SK-N-SH (cell line): ENCODE results near the gene ABAT. TPM values are rescaled to one million over a fixed set of nuclear protein-coding genes. Genes with fewer than 3 reads are reported as not detected.

Experiments
- CTCF ChIA-PET: fragments of 300-600, 350-600 bp; formaldehyde crosslinking; extraction: SDS; loops from one replicate; lab custom pipeline; 2021; lab: Yijun Ruan, JAX
- POLR2A ChIA-PET: fragments of 350-600 bp; sonication (Branson Sonifier 250); formaldehyde crosslinking; extraction: SDS; loops from one replicate; lab custom pipeline; 2020; ENCODE audit warnings: antibody characterized with exemption, inconsistent platforms; lab: Yijun Ruan, JAX
- DNase-seq: peaks from one replicate; pipeline ENCODE4 v3.0.0; 2012
- H2AFZ ChIP-seq: fragments of 200-600 bp; sonication (generic); 2 replicates; pipeline ENCODE4 v1.8.1; 2016; ENCODE audit warnings: antibody characterized with exemption, mild to moderate bottlenecking, low read depth
- H3F3A ChIP-seq: fragments of 200-600 bp; sonication (generic); replicated peaks from 2 replicates; pipeline ENCODE3; 2016; ENCODE audit warnings: antibody characterized with exemption, mild to moderate bottlenecking; ENCODE audit not compliant: insufficient read depth
- H3K27ac ChIP-seq, 2 experiments: fragments of 200-500 bp in 1 of 2; fragments of 200-600 bp in 1 of 2; sonication (Bioruptor generic) in 1 of 2; sonication (generic), shearing (Covaris generic) in 1 of 2; 2 replicates each; pipeline versions ENCODE4 v1.5.1 to v1.6.1; 2014 to 2016; ENCODE audit warnings: low read depth in 2 of 2, inconsistent platforms in 1 of 2, low read length in 1 of 2, mild to moderate bottlenecking in 1 of 2, mixed read lengths in 1 of 2
- H3K27me3 ChIP-seq: fragments of 200-600 bp; sonication (generic), shearing (Covaris generic); 2 replicates; pipeline ENCODE4 v1.6.1; 2016; ENCODE audit warnings: mixed run types; ENCODE audit not compliant: insufficient read depth
- H3K36me3 ChIP-seq, 2 experiments: fragments of 200-500 bp in 1 of 2; fragments of 200-600 bp in 1 of 2; sonication (Bioruptor generic) in 1 of 2; sonication (generic) in 1 of 2; replicated peaks in 1 of 2; 2 replicates each; pipeline versions ENCODE3 to v1.5.1; 2014 to 2016; ENCODE audit warnings: low read length in 1 of 2, mild to moderate bottlenecking in 1 of 2; ENCODE audit not compliant: insufficient read depth in 2 of 2, control insufficient read depth in 1 of 2
- H3K4me1 ChIP-seq, 2 experiments: fragments of 200-500 bp in 1 of 2; fragments of 200-600 bp in 1 of 2; sonication (Bioruptor generic) in 1 of 2; sonication (generic), shearing (Covaris generic) in 1 of 2; 2 replicates each; pipeline versions ENCODE4 v1.5.1 to v1.6.1; 2014 to 2016; ENCODE audit warnings: low read depth in 1 of 2, low read length in 1 of 2, mixed run types in 1 of 2; ENCODE audit not compliant: insufficient read depth in 2 of 2, control insufficient read depth in 1 of 2
- H3K4me2 ChIP-seq: fragments of 200-600 bp; sonication (generic), shearing (Covaris generic); 2 replicates; pipeline ENCODE4 v1.6.1; 2017; ENCODE audit warnings: mixed run types
- H3K4me3 ChIP-seq, 2 experiments: fragments of 200-500 bp in 1 of 2; fragments of 200-600 bp in 1 of 2; sonication (Bioruptor generic) in 1 of 2; sonication (generic), shearing (Covaris generic) in 1 of 2; 2 replicates each; pipeline versions ENCODE4 v1.5.1 to v1.8.1; 2014 to 2016; ENCODE audit warnings: low read depth in 2 of 2, inconsistent platforms in 1 of 2, low read length in 1 of 2, mild to moderate bottlenecking in 1 of 2, mixed read lengths in 1 of 2, moderate library complexity in 1 of 2
- H3K79me2 ChIP-seq: fragments of 200-600 bp; sonication (generic); 2 replicates; pipeline ENCODE4 v1.8.1; 2017; ENCODE audit warnings: mild to moderate bottlenecking; ENCODE audit not compliant: insufficient read depth
- H3K9ac ChIP-seq: fragments of 200-600 bp; sonication (generic); 2 replicates; pipeline ENCODE4 v1.6.1; 2017; ENCODE audit warnings: mixed run types
- H3K9me2 ChIP-seq: fragments of 200-600 bp; sonication (generic); 2 replicates; pipeline ENCODE4 v1.6.1; 2017; ENCODE audit warnings: mixed run types
- H3K9me3 ChIP-seq: fragments of 200-600 bp; sonication (generic); 2 replicates; pipeline ENCODE4 v1.6.1; 2017; ENCODE audit warnings: mixed run types, mild to moderate bottlenecking, moderate library complexity
- H4K20me1 ChIP-seq: fragments of 200-600 bp; sonication (generic); 2 replicates; pipeline ENCODE4 v1.6.1; 2017; ENCODE audit warnings: mild to moderate bottlenecking, mixed run types; ENCODE audit not compliant: insufficient read depth
- EZH2phosphoT487 ChIP-seq: fragments of 200-600 bp; sonication (generic); IDR thresholded peaks from 2 replicates; pipeline ENCODE4 v1.6.1; 2017; ENCODE audit warnings: low read depth, mixed run types, mild to moderate bottlenecking, antibody characterized with exemption, moderate library complexity, borderline replicate concordance
- FOSL2 ChIP-seq: IDR thresholded peaks from 2 replicates; pipeline ENCODE4 v1.4.0; 2012; ENCODE audit warnings: low read depth, mild to moderate bottlenecking, moderate library complexity, borderline replicate concordance
- FOXJ3 ChIP-seq: sonication (generic); formaldehyde crosslinking; IDR thresholded peaks from 2 replicates; pipeline ENCODE4 v1.5.1; 2020; ENCODE audit warnings: mild to moderate bottlenecking, missing genetic modification reagents
- GABPA ChIP-seq: IDR thresholded peaks from 2 replicates; pipeline ENCODE4 v1.4.0; 2012; ENCODE audit warnings: low read depth, mild to moderate bottlenecking
- NFIC ChIP-seq: IDR thresholded peaks from 2 replicates; pipeline ENCODE4 v1.4.0; 2012; ENCODE audit warnings: borderline replicate concordance
- NRF1 ChIP-seq: IDR thresholded peaks from 2 replicates; pipeline ENCODE4 v1.6.1; 2012; ENCODE audit warnings: low read depth, mild to moderate bottlenecking, low read length
- POLR2AphosphoS5 ChIP-seq: IDR thresholded peaks from 2 replicates; pipeline ENCODE4 v1.6.1; 2012; ENCODE audit warnings: low read depth, low read length
- RCOR1 ChIP-seq: fragments of 150-350 bp; IDR thresholded peaks from 2 replicates; pipeline ENCODE4 v1.6.1; 2017; ENCODE audit warnings: antibody characterized with exemption, low read length
- SMC3 ChIP-seq: IDR thresholded peaks from 2 replicates; pipeline ENCODE4 v1.6.1; 2012; ENCODE audit warnings: low read depth, low read length, improper control_type of control experiment
- TAF1 ChIP-seq: IDR thresholded peaks from 2 replicates; pipeline ENCODE4 v1.6.1; 2012; ENCODE audit warnings: low read depth, mild to moderate bottlenecking, low read length, moderate library complexity, borderline replicate concordance
- TCF12 ChIP-seq: IDR thresholded peaks from 2 replicates; pipeline ENCODE4 v1.4.0; 2012
- WGBS: methylation state at CpG from one replicate; pipeline ENCODE4 v1.1.6; 2017; ENCODE audit warnings: low lambda C conversion rate; 5-methylcytosine and 5-hydroxymethylcytosine counted together
- polyA plus RNA-seq, 3 experiments: library from polyadenylated mRNA; depleted of rRNA; stranded (reverse); fragments of >200 nt; gene quantifications; 2 replicates each; pipeline ENCODE4 v1.2.3, GENCODE V29; 2012
- TF ChIP-seq, protein P1 (sequence below): IDR thresholded peaks from 2 replicates; pipeline ENCODE4 v1.6.1; 2012; ENCODE audit warnings: mild to moderate bottlenecking, low read depth, low read length, moderate library complexity
- TF ChIP-seq, protein P2 (sequence below): fragments of 150-350 bp; IDR thresholded peaks from 2 replicates; pipeline ENCODE4 v1.6.1; 2017; ENCODE audit warnings: antibody characterized with exemption, low read length, low read depth, borderline replicate concordance
- TF ChIP-seq, protein P3 (sequence below): fragments of 150-350 bp; IDR thresholded peaks from 2 replicates; pipeline ENCODE4 v1.6.1; 2016; ENCODE audit warnings: mild to moderate bottlenecking, low read depth, low read length
- TF ChIP-seq, protein P4 (sequence below): IDR thresholded peaks from 2 replicates; pipeline ENCODE4; 2012
- TF ChIP-seq, protein P5 (sequence below): IDR thresholded peaks from 2 replicates; pipeline ENCODE4 v1.4.0; 2012; ENCODE audit warnings: low read depth

The ABAT gene
- polyA plus RNA-seq, 1 of the 3 experiments (the other 2 are of a cell fraction) = 4.7 TPM

DNA sequence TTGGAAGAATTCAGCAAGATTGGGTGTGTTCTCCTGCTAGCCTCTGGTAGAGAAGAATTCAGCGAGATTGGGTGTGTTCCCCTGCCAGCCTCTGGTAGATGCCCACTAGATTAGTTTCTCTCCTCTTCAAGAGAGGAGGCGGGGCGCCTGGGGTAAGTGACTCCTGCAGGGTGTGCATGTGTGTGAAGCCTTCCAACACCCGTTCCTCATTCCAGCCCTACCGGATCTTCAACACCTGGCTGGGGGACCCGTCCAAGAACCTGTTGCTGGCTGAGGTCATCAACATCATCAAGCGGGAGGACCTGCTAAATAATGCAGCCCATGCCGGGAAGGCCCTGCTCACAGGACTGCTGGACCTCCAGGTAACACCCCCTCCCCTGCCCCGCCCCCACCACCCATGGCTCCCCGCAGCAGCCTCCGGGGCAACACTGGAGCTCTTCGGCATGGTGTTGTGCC is 101.7 kb downstream of the ABAT start (continued):
- TF ChIP-seq, protein P1, sequence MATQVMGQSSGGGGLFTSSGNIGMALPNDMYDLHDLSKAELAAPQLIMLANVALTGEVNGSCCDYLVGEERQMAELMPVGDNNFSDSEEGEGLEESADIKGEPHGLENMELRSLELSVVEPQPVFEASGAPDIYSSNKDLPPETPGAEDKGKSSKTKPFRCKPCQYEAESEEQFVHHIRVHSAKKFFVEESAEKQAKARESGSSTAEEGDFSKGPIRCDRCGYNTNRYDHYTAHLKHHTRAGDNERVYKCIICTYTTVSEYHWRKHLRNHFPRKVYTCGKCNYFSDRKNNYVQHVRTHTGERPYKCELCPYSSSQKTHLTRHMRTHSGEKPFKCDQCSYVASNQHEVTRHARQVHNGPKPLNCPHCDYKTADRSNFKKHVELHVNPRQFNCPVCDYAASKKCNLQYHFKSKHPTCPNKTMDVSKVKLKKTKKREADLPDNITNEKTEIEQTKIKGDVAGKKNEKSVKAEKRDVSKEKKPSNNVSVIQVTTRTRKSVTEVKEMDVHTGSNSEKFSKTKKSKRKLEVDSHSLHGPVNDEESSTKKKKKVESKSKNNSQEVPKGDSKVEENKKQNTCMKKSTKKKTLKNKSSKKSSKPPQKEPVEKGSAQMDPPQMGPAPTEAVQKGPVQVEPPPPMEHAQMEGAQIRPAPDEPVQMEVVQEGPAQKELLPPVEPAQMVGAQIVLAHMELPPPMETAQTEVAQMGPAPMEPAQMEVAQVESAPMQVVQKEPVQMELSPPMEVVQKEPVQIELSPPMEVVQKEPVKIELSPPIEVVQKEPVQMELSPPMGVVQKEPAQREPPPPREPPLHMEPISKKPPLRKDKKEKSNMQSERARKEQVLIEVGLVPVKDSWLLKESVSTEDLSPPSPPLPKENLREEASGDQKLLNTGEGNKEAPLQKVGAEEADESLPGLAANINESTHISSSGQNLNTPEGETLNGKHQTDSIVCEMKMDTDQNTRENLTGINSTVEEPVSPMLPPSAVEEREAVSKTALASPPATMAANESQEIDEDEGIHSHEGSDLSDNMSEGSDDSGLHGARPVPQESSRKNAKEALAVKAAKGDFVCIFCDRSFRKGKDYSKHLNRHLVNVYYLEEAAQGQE = no peak
- TF ChIP-seq NFIC = no peak

DNA sequence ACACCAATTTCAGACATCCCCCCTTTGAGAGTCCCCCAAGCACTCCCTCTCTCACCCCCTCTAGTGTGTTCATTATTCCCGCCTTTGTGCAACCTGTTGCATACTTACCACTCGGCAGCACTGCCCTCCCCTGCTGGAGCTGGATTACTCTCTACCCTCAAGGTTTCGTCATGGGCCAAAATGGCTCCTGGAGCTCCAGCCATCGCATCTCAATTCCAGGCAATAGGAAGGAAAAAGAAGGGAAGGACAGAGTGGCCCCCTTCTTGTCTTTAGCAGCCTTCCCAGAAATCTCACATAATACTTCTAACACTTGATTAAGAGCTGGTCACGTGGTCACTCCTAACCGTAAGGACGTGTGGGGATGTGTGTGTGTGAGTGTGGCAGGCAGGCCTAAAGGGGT is 102.8 kb downstream of the ABAT start:
- no peak overlapping the region for H3K4me3 ChIP-seq
- ChIA-PET POLR2A (no interaction called here), CTCF (interaction anchor here (0.9 to 5.8 kb wide), 4 partner anchors 14 to 125 kb away, joined by 3 to 30 read pairs (median 4); no protein-coding TSS in a partner anchor)
- H2AFZ ChIP-seq = no peak overlapping the region
- no peak overlapping the region for H3K9ac ChIP-seq
- no peak for DNase-seq
- H3K9me2 ChIP-seq = no peaks in the 10 kb centered on the region
- WGBS = 80% methylated on average over 7 of the region's 7 CpGs
- TF ChIP-seq RCOR1 = no peak
- no peak for TF ChIP-seq POLR2AphosphoS5
- TF ChIP-seq, protein P2, sequence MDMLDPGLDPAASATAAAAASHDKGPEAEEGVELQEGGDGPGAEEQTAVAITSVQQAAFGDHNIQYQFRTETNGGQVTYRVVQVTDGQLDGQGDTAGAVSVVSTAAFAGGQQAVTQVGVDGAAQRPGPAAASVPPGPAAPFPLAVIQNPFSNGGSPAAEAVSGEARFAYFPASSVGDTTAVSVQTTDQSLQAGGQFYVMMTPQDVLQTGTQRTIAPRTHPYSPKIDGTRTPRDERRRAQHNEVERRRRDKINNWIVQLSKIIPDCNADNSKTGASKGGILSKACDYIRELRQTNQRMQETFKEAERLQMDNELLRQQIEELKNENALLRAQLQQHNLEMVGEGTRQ = no peak
- TF ChIP-seq TCF12 = no peak
- no peak for TF ChIP-seq SMC3
- no peak for TF ChIP-seq FOSL2
- TF ChIP-seq, protein P3, sequence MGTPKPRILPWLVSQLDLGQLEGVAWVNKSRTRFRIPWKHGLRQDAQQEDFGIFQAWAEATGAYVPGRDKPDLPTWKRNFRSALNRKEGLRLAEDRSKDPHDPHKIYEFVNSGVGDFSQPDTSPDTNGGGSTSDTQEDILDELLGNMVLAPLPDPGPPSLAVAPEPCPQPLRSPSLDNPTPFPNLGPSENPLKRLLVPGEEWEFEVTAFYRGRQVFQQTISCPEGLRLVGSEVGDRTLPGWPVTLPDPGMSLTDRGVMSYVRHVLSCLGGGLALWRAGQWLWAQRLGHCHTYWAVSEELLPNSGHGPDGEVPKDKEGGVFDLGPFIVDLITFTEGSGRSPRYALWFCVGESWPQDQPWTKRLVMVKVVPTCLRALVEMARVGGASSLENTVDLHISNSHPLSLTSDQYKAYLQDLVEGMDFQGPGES = no peak
- no peak for TF ChIP-seq NRF1
- no peak for TF ChIP-seq EZH2phosphoT487
- TF ChIP-seq NFIC = no peak
- TF ChIP-seq, protein P4, sequence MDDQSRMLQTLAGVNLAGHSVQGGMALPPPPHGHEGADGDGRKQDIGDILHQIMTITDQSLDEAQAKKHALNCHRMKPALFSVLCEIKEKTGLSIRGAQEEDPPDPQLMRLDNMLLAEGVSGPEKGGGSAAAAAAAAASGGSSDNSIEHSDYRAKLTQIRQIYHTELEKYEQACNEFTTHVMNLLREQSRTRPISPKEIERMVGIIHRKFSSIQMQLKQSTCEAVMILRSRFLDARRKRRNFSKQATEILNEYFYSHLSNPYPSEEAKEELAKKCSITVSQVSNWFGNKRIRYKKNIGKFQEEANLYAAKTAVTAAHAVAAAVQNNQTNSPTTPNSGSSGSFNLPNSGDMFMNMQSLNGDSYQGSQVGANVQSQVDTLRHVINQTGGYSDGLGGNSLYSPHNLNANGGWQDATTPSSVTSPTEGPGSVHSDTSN = no peak
- no peak for TF ChIP-seq GABPA
- TF ChIP-seq, protein P5, sequence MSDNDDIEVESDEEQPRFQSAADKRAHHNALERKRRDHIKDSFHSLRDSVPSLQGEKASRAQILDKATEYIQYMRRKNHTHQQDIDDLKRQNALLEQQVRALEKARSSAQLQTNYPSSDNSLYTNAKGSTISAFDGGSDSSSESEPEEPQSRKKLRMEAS = no peak
- TF ChIP-seq FOXJ3 (CRISPR knock-in tag) = no peak
- TF ChIP-seq TAF1 = no peak
- H3F3A ChIP-seq = no peaks in the 10 kb centered on the region
- no peak overlapping the region for H3K27ac ChIP-seq
- no peaks in the 10 kb centered on the region for H3K36me3 ChIP-seq
- no peaks in the 10 kb centered on the region for H3K79me2 ChIP-seq
- H4K20me1 ChIP-seq = no peaks in the 10 kb centered on the region
- no peaks in the 10 kb centered on the region for H3K27me3 ChIP-seq
- H3K4me2 ChIP-seq = no peak overlapping the region
- no peaks in the 10 kb centered on the region for H3K4me1 ChIP-seq
- no peaks in the 10 kb centered on the region for H3K9me3 ChIP-seq
